Panc1 (cell line): ENCODE data around the gene SPDYE5. TPM values are rescaled to one million over a fixed set of nuclear protein-coding genes. Genes with fewer than 3 reads are reported as not detected.

ENCODE experiments used
- ATAC-seq: fragments of 200-7000 bp; cut with Tn5 transposase; 2 replicates; pipeline ENCODE4 v1.9.1; 2020; ENCODE audit warnings: mild to moderate bottlenecking, moderate library complexity
- BruUV-seq: library from RNA; stranded (reverse); fragments of 400-500 nt; replicated peaks from 2 replicates; lab custom pipeline; 2021; lab: Mats Ljungman, UMichigan
- CTCF ChIA-PET: fragments of 300-600 bp; sonication (Branson Sonifier 250); formaldehyde crosslinking; loops from one replicate; lab custom pipeline; 2022; ENCODE audit warnings: antibody characterized with exemption; lab: Charles Lee
- POLR2A ChIA-PET: fragments of 300-600 bp; sonication (Branson Sonifier 250); formaldehyde crosslinking; loops from one replicate; lab custom pipeline; 2022; ENCODE audit warnings: antibody characterized with exemption; lab: Charles Lee
- DNase-seq: peaks from one replicate; pipeline ENCODE4 v3.0.0-alpha.2; 2010; ENCODE audit warnings: low read depth, low spot score
- H3K27ac ChIP-seq: 2 replicates; pipeline ENCODE4 v1.5.1; 2011; ENCODE audit warnings: mild to moderate bottlenecking, low read length, inconsistent platforms
- H3K27me3 ChIP-seq: fragments of 200-500 bp; sonication (Bioruptor generic); 2 replicates; pipeline ENCODE4 v1.6.0; 2014; ENCODE audit warnings: low read length, inconsistent platforms; ENCODE audit not compliant: control insufficient read depth, insufficient read depth
- H3K36me3 ChIP-seq: fragments of 200-500 bp; sonication (Bioruptor generic); 2 replicates; pipeline ENCODE4 v1.5.1; 2014; ENCODE audit warnings: inconsistent platforms, mild to moderate bottlenecking, low read length, moderate library complexity; ENCODE audit not compliant: control insufficient read depth, insufficient read depth
- H3K4me1 ChIP-seq: 2 replicates; pipeline ENCODE4 v1.5.1; 2011; ENCODE audit warnings: inconsistent platforms, mild to moderate bottlenecking, low read length, moderate library complexity; ENCODE audit not compliant: control insufficient read depth, insufficient read depth
- H3K4me3 ChIP-seq, 2 experiments: 2 replicates each; pipeline ENCODE4 v1.5.1; 2011 to 2012; ENCODE audit warnings: low read depth in 2 of 2, low read length in 2 of 2, mild to moderate bottlenecking in 2 of 2, inconsistent platforms in 1 of 2, moderate library complexity in 1 of 2
- H3K9me3 ChIP-seq: fragments of 200-500 bp; sonication (Bioruptor generic); 2 replicates; pipeline ENCODE4 v1.5.1; 2014; ENCODE audit warnings: low read depth, mild to moderate bottlenecking, inconsistent platforms, low read length, moderate library complexity; ENCODE audit not compliant: control insufficient read depth, insufficient read depth
- CTCF ChIP-seq: fragments of 450-650 bp; IDR thresholded peaks from 2 replicates; pipeline ENCODE4 v1.5.1; 2017; ENCODE audit warnings: mild to moderate bottlenecking
- POLR2AphosphoS5 ChIP-seq: IDR thresholded peaks from 2 replicates; pipeline ENCODE4 v1.6.1; 2012; ENCODE audit warnings: mild to moderate bottlenecking, low read depth, low read length, moderate library complexity
- REST ChIP-seq, 2 experiments: IDR thresholded peaks; 2 replicates each; pipeline ENCODE4 v1.6.1; 2011 to 2012; ENCODE audit warnings: low read depth in 2 of 2, control low read depth in 1 of 2, low read length in 1 of 2, mild to moderate bottlenecking in 1 of 2, moderate library complexity in 1 of 2; ENCODE audit not compliant: insufficient read depth in 1 of 2
- SIN3A ChIP-seq: IDR thresholded peaks from 2 replicates; pipeline ENCODE4 v1.6.1; 2012; ENCODE audit warnings: low read depth, mild to moderate bottlenecking, low read length, moderate library complexity, borderline replicate concordance; ENCODE audit not compliant: insufficient read depth
- TCF7L2 ChIP-seq: IDR thresholded peaks from 2 replicates; pipeline ENCODE4 v1.6.1; 2011; ENCODE audit warnings: mild to moderate bottlenecking, low read depth, low read length, inconsistent platforms
- in situ Hi-C: cut with HindIII; loops from 2 replicates; pipeline ENCODE4 v1.10.0; 2016; ENCODE audit warnings: low sequenced_read_pairs, low pct_unique_long_range_greater_than_20kb
- intact Hi-C: fragments of 100-400 bp; cut with micrococcal nuclease; formaldehyde crosslinking; loops from one replicate; pipeline ENCODE4 v1.10.0; 2022; ENCODE audit not compliant: unreplicated experiment
- total RNA-seq: library from RNA; stranded (reverse); gene quantifications from one replicate; pipeline ENCODE4 v1.2.1, GENCODE V29; 2021; ENCODE audit not compliant: unreplicated experiment

Gene SPDYE5
- total RNA-seq, 1 experiment from 2014 or later: not detected

GRCh38 chr7:75533926-75534325, 41.8 kb downstream of the SPDYE5 start:
- no peak for DNase-seq
- ATAC-seq: no peak
- BruUV-seq: no TSS peak
- CTCF ChIA-PET: no interaction called here
- Histone ChIP-seq H3K36me3 (no peaks in the 10 kb centered on the region), H3K4me1 (no peaks in the 10 kb centered on the region), H3K27me3 (no peaks in the 10 kb centered on the region), H3K9me3 (no peaks in the 10 kb centered on the region), H3K4me3 (no peak overlapping the region), H3K27ac (no peak overlapping the region)
- TF ChIP-seq POLR2AphosphoS5: no peak
- TF ChIP-seq REST (IDR thresholded peaks at IDR 0.05; ENCODE audit: insufficient read depth in 1 of 2, low read depth in 2 of 2, low read length in 1 of 2): no peak
- TF ChIP-seq SIN3A: no peak
- TF ChIP-seq CTCF: no peak
- no peak for TF ChIP-seq TCF7L2
- POLR2A ChIA-PET: no interaction called here
- in situ Hi-C loops (no loop called here), intact Hi-C loops (no loop called here)

GRCh38 chr7:75534727-75535307, 42.7 kb downstream of the SPDYE5 start:
- H3K36me3 ChIP-seq: no peaks in the 10 kb centered on the region
- ATAC-seq (no peak), DNase-seq (peak; percentile 17)
- no peak overlapping the region for H3K27ac ChIP-seq
- BruUV-seq: TSS peak; percentile 68
- in situ Hi-C loops: no loop called here
- H3K27me3 ChIP-seq: no peaks in the 10 kb centered on the region
- ChIA-PET CTCF (no interaction called here), POLR2A (no interaction called here)
- H3K4me1 ChIP-seq: no peaks in the 10 kb centered on the region
- no peaks in the 10 kb centered on the region for H3K9me3 ChIP-seq
- H3K4me3 ChIP-seq: no peak overlapping the region
- TF ChIP-seq SIN3A (no peak), POLR2AphosphoS5 (no peak), CTCF (no peak), TCF7L2 (no peak), REST (IDR thresholded peaks at IDR 0.05; ENCODE audit: insufficient read depth in 1 of 2, low read depth in 2 of 2, low read length in 1 of 2) (no peak)
- intact Hi-C loops: no loop called here
